Fibroblast of gingiva (primary cell): Measurements from ENCODE around the gene MAP3K14.
"Not testable (repeated sequence)": the region's sequence is repeated elsewhere in the genome, so short reads cannot be mapped to it uniquely, and the experiment has no call there.

Experiments
- DNase-seq: peaks from one replicate; pipeline ENCODE4 v3.0.0-alpha.2; 2011; ENCODE audit warnings: low read depth

MAP3K14 gene

GRCh38 chr17:45258981-45259380, 57.8 kb downstream of the MAP3K14 start:
- no peak for DNase-seq

GRCh38 chr17:45257115-45257514, 59.7 kb downstream of the MAP3K14 start:
- DNase-seq, result no peak

GRCh38 chr17:45256114-45256966, 60.5 kb downstream of the MAP3K14 start:
- no peak for DNase-seq

- no peak for DNase-seq
These were observed 61.5 kb downstream of the MAP3K14 start for GRCh38 chr17:45255358-45255757.

GRCh38 chr17:45253879-45254278, 62.9 kb downstream of the MAP3K14 start:
- DNase-seq, result no peak

- not testable (repeated sequence) for DNase-seq
These were observed 63.6 kb downstream of the MAP3K14 start for GRCh38 chr17:45253237-45253636.

GRCh38 chr17:45251931-45252330, 64.9 kb downstream of the MAP3K14 start:
- no peak for DNase-seq

- no peak for DNase-seq
These were observed 68.5 kb downstream of the MAP3K14 start for GRCh38 chr17:45248132-45248957.

GRCh38 chr17:45247429-45248131, 69.2 kb downstream of the MAP3K14 start:
- DNase-seq, result peak; percentile 84

GRCh38 chr17:45246861-45247428, 69.9 kb downstream of the MAP3K14 start:
- DNase-seq, result no peak

GRCh38 chr17:45246338-45246737, 70.5 kb downstream of the MAP3K14 start:
- no peak for DNase-seq

- no peak for DNase-seq
These were observed 71.8 kb downstream of the MAP3K14 start for GRCh38 chr17:45244725-45245656.

- DNase-seq, result no peak
These were observed 73.1 kb downstream of the MAP3K14 start for GRCh38 chr17:45243750-45244149.

- DNase-seq, result no peak
These were observed 74.8 kb downstream of the MAP3K14 start for GRCh38 chr17:45242029-45242414.

- no peak for DNase-seq
These were observed 75.3 kb downstream of the MAP3K14 start for GRCh38 chr17:45241328-45242028.

GRCh38 chr17:45240905-45241327, 75.9 kb downstream of the MAP3K14 start:
- DNase-seq, result no peak

GRCh38 chr17:45238155-45238774, 78.6 kb downstream of the MAP3K14 start:
- no peak for DNase-seq

GRCh38 chr17:45237686-45238085, 79.1 kb downstream of the MAP3K14 start:
- DNase-seq, result no peak

GRCh38 chr17:45236282-45236606, 80.6 kb downstream of the MAP3K14 start:
- no peak for DNase-seq
